ENCODE measurements around the gene KCNJ9. TPM values are rescaled to one million over a fixed set of nuclear protein-coding genes. Genes with fewer than 3 reads are reported as not detected.

KCNJ9 gene
- total and polyA plus RNA-seq, 2 donors (not counting 3 experiments of a cell fraction or from before 2014, with no cell fraction given): not detected

DNA sequence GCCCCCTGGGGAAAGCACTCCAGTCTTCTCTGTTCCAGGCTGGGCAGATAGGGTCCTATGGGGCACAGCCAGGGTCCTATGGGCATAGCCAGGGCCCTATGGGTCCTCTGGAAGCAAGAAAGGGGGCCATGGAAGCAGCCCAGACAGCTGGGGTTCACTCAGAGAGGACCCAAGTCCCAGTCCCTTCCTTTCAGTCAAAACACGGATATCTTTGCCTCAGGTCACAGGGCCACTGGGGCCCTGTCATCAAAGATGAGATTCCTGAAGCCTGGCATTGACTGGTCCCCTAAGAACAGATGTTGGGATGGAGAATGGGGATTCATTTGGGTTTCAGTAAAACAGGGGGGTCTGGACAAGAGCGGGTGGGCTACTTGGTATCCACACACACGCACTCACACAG is 8.5 kb downstream of the KCNJ9 start:
- H3K4me2 ChIP-seq (ENCODE audit: insufficient read depth, low read length): no peak overlapping the region
- ChIA-PET POLR2A (no interaction called here), CTCF (interaction anchor here (1.0 to 3.7 kb wide), 2 partner anchors 8 to 12 kb away, joined by 4 to 21 read pairs; partner anchors contain the start of gene IGSF8)
- no peak overlapping the region for H3K27ac ChIP-seq (ENCODE audit: insufficient read depth, low read depth, low read length)
- peaks cover 4 to 5% of the 10 kb centered on the region in 2 experiments for H3K27me3 ChIP-seq (ENCODE audit: control insufficient read depth in 2 of 2, insufficient read depth in 2 of 2, low read length in 2 of 2)
- H3K4me3 ChIP-seq (replicated peaks in 1 of 3; ENCODE audit: insufficient read depth in 1 of 3, low read depth in 1 of 3, low read length in 3 of 3): no peak overlapping the region
- H3K9me1 ChIP-seq (replicated peaks; ENCODE audit: control insufficient read depth, extremely low read depth, insufficient read depth, low read length): no peaks in the 10 kb centered on the region
- no peak overlapping the region for H3K9ac ChIP-seq (replicated peaks; ENCODE audit: extremely low read depth, insufficient read depth, low read length)
- no peak overlapping the region for H2AFZ ChIP-seq (ENCODE audit: low read depth, low read length)
- DNase-seq (ENCODE audit: low read depth, low spot score) (no peak), FAIRE-seq (no peak)
- H4K20me1 ChIP-seq (replicated peaks; ENCODE audit: control insufficient read depth, extremely low read depth, insufficient read depth, low read length): no peaks in the 10 kb centered on the region
- intact Hi-C loops (cut with micrococcal nuclease) (no loop called here), dilution Hi-C loops (cut with MboI; ENCODE audit: extremely low pct_ligation_motif_present, low sequenced_read_pairs) (no loop called here)
- TF ChIP-seq, protein P1, sequence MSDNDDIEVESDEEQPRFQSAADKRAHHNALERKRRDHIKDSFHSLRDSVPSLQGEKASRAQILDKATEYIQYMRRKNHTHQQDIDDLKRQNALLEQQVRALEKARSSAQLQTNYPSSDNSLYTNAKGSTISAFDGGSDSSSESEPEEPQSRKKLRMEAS (IDR thresholded peaks at IDR 0.05; ENCODE audit: insufficient read depth, insufficient read length): no peak
- TF ChIP-seq JUN (IDR thresholded peaks at IDR 0.05; ENCODE audit: borderline replicate concordance, insufficient read depth, insufficient read length, low read depth) (no peak), FOS (IDR thresholded peaks at IDR 0.05; ENCODE audit: borderline replicate concordance, insufficient read depth, low read length) (no peak)
- no peaks in the 10 kb centered on the region for H3K79me2 ChIP-seq (ENCODE audit: control insufficient read depth, insufficient read depth, low read length)
- no peaks in the 10 kb centered on the region for H3K36me3 ChIP-seq (ENCODE audit: control insufficient read depth in 2 of 2, extremely low read depth in 1 of 2, insufficient read depth in 2 of 2, low read length in 2 of 2)
- H3K4me1 ChIP-seq (ENCODE audit: control insufficient read depth, extremely low read depth, insufficient read depth, low read length): no peaks in the 10 kb centered on the region
- no peaks in the 10 kb centered on the region for H3K9me3 ChIP-seq (replicated peaks; ENCODE audit: control insufficient read depth, insufficient read depth, low read length)
- BruUV-seq (replicated peaks): no TSS peak

DNA sequence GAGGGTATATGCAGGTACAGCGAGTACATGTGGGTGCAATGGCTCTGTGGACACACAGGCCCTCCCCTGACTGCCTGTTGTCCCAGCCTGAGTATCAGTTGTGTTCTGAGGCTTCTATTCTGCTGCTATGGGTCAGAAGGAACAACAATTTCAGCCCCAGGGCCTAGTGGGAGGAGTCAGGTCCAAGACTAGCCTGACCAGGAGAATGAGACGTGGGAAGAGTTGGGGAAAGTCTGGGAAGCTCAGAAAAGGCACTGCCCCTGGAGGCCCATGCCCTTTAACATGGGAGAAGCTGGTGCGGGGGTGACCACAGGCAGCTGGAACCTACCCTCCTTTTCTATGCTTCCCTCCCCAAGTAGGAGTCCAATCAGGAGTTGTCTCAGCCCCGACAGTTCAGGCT is 9.4 kb downstream of the KCNJ9 start:
- TF ChIP-seq JUN (IDR thresholded peaks at IDR 0.05; ENCODE audit: borderline replicate concordance, insufficient read depth, insufficient read length, low read depth): no peak
- no peak for TF ChIP-seq POLR2A (IDR thresholded peaks at IDR 0.05; ENCODE audit: low read depth, low read length)
- TF ChIP-seq GATA2 (IDR thresholded peaks at IDR 0.05; ENCODE audit: insufficient read depth, insufficient read length, low read depth, low read length): no peak
- no peak for TF ChIP-seq FOS (IDR thresholded peaks at IDR 0.05; ENCODE audit: borderline replicate concordance, insufficient read depth, low read length)
- TF ChIP-seq POLR2AphosphoS5 (IDR thresholded peaks at IDR 0.05; ENCODE audit: insufficient read depth, low read depth, low read length): no peak
- TF ChIP-seq, protein P2, sequence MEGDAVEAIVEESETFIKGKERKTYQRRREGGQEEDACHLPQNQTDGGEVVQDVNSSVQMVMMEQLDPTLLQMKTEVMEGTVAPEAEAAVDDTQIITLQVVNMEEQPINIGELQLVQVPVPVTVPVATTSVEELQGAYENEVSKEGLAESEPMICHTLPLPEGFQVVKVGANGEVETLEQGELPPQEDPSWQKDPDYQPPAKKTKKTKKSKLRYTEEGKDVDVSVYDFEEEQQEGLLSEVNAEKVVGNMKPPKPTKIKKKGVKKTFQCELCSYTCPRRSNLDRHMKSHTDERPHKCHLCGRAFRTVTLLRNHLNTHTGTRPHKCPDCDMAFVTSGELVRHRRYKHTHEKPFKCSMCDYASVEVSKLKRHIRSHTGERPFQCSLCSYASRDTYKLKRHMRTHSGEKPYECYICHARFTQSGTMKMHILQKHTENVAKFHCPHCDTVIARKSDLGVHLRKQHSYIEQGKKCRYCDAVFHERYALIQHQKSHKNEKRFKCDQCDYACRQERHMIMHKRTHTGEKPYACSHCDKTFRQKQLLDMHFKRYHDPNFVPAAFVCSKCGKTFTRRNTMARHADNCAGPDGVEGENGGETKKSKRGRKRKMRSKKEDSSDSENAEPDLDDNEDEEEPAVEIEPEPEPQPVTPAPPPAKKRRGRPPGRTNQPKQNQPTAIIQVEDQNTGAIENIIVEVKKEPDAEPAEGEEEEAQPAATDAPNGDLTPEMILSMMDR (IDR thresholded peaks at IDR 0.05; ENCODE audit: extremely low read depth in 1 of 2, insufficient read depth in 1 of 2, low read depth in 1 of 2, low read length in 2 of 2): no peak
- TF ChIP-seq MYC (IDR thresholded peaks at IDR 0.05; ENCODE audit: low read depth, low read length): no peak
- TF ChIP-seq, protein P1 (IDR thresholded peaks at IDR 0.05; ENCODE audit: insufficient read depth, insufficient read length): no peak
- no peak for TF ChIP-seq EZH2 (IDR thresholded peaks at IDR 0.05; ENCODE audit: borderline replicate concordance, low read depth, low read length, severe bottlenecking)
- dilution Hi-C loops (cut with MboI; ENCODE audit: extremely low pct_ligation_motif_present, low sequenced_read_pairs) (no loop called here), intact Hi-C loops (cut with micrococcal nuclease) (no loop called here)
- Histone ChIP-seq H2AFZ (ENCODE audit: low read depth, low read length) (no peak overlapping the region), H3K9me3 (replicated peaks; ENCODE audit: control insufficient read depth, insufficient read depth, low read length) (no peaks in the 10 kb centered on the region), H3K4me3 (replicated peaks in 1 of 3; ENCODE audit: insufficient read depth in 1 of 3, low read depth in 1 of 3, low read length in 3 of 3) (no peak overlapping the region), H3K4me1 (ENCODE audit: control insufficient read depth, extremely low read depth, insufficient read depth, low read length) (no peaks in the 10 kb centered on the region), H3K27me3 (ENCODE audit: control insufficient read depth in 2 of 2, insufficient read depth in 2 of 2, low read length in 2 of 2) (peaks cover 0 to 2% of the 10 kb centered on the region in 2 experiments), H3K36me3 (ENCODE audit: control insufficient read depth in 2 of 2, extremely low read depth in 1 of 2, insufficient read depth in 2 of 2, low read length in 2 of 2) (no peaks in the 10 kb centered on the region), H3K9ac (replicated peaks; ENCODE audit: extremely low read depth, insufficient read depth, low read length) (no peak overlapping the region), H3K27ac (ENCODE audit: insufficient read depth, low read depth, low read length) (no peak overlapping the region), H3K9me1 (replicated peaks; ENCODE audit: control insufficient read depth, extremely low read depth, insufficient read depth, low read length) (no peaks in the 10 kb centered on the region), H3K4me2 (ENCODE audit: insufficient read depth, low read length) (no peak overlapping the region), H4K20me1 (replicated peaks; ENCODE audit: control insufficient read depth, extremely low read depth, insufficient read depth, low read length) (no peaks in the 10 kb centered on the region), H3K79me2 (ENCODE audit: control insufficient read depth, insufficient read depth, low read length) (no peaks in the 10 kb centered on the region)
- DNase-seq (ENCODE audit: low read depth, low spot score): no peak
- BruUV-seq (replicated peaks): no TSS peak
- no peak for FAIRE-seq
- ChIA-PET CTCF (interaction anchor here (1.2 kb wide), 1 partner anchor 11 kb away, joined by 4 read pairs; no protein-coding TSS in a partner anchor), POLR2A (no interaction called here)
